BLaER1 treated with 17β-estradiol and CSF1 and Interleukin-3, amounts not matched to agents 10 nM and 100 nM (cell line): ENCODE data around the gene XYLT2.

Source experiments
- H3K27ac ChIP-seq, 11 experiments: shearing (Covaris generic); formaldehyde crosslinking; 2 replicates each; pipeline ENCODE4 v1.8.1; 2022
- H3K27me3 ChIP-seq, 11 experiments: shearing (Covaris generic); formaldehyde crosslinking; 2 replicates each; pipeline ENCODE4 v1.8.1; 2022
- H3K36me3 ChIP-seq, 11 experiments: shearing (Covaris generic); formaldehyde crosslinking; 2 replicates each; pipeline ENCODE4 v1.8.1; 2022
- H3K4me1 ChIP-seq, 10 experiments: shearing (Covaris generic); formaldehyde crosslinking; 2 replicates each; pipeline ENCODE4 v1.8.1; 2022
- H3K4me2 ChIP-seq, 11 experiments: shearing (Covaris generic); formaldehyde crosslinking; 2 replicates each; pipeline ENCODE4 v1.8.1; 2022
- H3K4me3 ChIP-seq, 10 experiments: shearing (Covaris generic); formaldehyde crosslinking; 2 replicates each; pipeline ENCODE4 v1.8.1; 2022
- H3K9ac ChIP-seq, 11 experiments: shearing (Covaris generic); formaldehyde crosslinking; 2 replicates each; pipeline ENCODE4 v1.8.1; 2022
- H3K9me3 ChIP-seq, 11 experiments: shearing (Covaris generic); formaldehyde crosslinking; replicated peaks in 1 of 11; 2 replicates each; pipeline ENCODE4 v1.8.1; 2022
- H4K20me1 ChIP-seq, 11 experiments: shearing (Covaris generic); formaldehyde crosslinking; 2 replicates each; pipeline ENCODE4 v1.8.1; 2022
- Cebpa-rat ChIP-seq, 11 experiments: shearing (Covaris generic); IDR thresholded peaks; 2 replicates each; pipeline ENCODE4 v1.8.1; 2022

The XYLT2 gene

DNA sequence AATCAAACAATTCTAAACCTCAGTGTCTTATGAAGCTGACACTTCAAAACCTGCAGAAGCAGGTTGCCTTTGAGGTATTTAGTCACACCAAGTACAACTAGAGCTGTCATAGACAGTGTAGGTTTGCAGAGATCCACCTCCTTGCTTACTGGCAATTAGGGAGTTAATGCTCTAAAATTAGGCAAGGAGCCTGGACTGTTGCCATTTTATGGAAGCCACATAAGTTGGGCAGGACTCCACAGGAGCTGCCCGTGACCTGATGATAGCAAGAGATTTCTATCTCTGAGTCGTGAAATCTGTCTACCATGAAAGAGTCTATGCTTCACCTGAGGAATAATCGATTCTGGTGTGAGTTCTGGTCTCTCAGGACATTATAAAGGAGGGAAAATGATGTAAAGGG is 36.0 kb downstream of the XYLT2 start:
- H3K36me3 ChIP-seq: peaks cover 72 to 100% (median 91%) of the 10 kb centered on the region in 11 experiments
- no peaks in the 10 kb centered on the region for H3K27me3 ChIP-seq
- no peak overlapping the region for H3K4me3 ChIP-seq
- no peaks in the 10 kb centered on the region for H3K9me3 ChIP-seq
- no peak overlapping the region for H3K27ac ChIP-seq
- H4K20me1 ChIP-seq: peaks cover 5 to 78% (median 33%) of the 10 kb centered on the region in 11 experiments; a peak in 20 of 22 replicates
- H3K9ac ChIP-seq: no peak overlapping the region
- TF ChIP-seq Cebpa-rat (IDR thresholded peaks at IDR 0.05): no peak
- H3K4me2 ChIP-seq: no peak overlapping the region
- peaks cover 0 to 21% (median 2%) of the 10 kb centered on the region in 10 experiments; a peak in 7 of 20 replicates for H3K4me1 ChIP-seq

DNA sequence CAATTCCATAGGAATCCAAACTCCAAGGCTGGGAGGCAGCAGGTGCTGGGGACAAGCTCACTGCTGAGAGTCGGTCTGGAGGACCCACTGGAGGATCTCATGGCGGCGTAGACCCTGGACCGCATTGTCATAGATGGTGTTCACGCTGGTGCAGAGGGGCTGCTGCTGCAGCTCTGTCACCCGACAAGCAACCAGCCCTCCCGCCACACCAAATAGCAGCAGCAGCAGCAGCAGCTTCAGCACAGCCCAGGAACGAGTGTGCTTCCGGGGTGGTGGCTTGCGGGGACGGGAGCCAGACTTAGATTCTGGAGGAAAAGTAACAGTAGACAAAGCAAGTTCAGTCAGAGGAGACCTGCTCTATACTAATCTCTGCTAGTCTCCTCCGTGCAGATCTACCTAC is 37.0 kb downstream of the XYLT2 start:
- Histone ChIP-seq H3K9me3 (no peaks in the 10 kb centered on the region), H3K4me2 (no peak overlapping the region), H3K27me3 (no peaks in the 10 kb centered on the region), H3K36me3 (peaks cover 82 to 100% (median 96%) of the 10 kb centered on the region in 11 experiments), H3K27ac (no peak overlapping the region), H3K9ac (no peak overlapping the region), H4K20me1 (peaks cover 5 to 88% (median 43%) of the 10 kb centered on the region in 11 experiments; a peak in 21 of 22 replicates), H3K4me1 (peaks cover 0 to 21% (median 2%) of the 10 kb centered on the region in 10 experiments; a peak in 7 of 20 replicates), H3K4me3 (no peak overlapping the region)
- no peak for TF ChIP-seq Cebpa-rat (IDR thresholded peaks at IDR 0.05)

DNA sequence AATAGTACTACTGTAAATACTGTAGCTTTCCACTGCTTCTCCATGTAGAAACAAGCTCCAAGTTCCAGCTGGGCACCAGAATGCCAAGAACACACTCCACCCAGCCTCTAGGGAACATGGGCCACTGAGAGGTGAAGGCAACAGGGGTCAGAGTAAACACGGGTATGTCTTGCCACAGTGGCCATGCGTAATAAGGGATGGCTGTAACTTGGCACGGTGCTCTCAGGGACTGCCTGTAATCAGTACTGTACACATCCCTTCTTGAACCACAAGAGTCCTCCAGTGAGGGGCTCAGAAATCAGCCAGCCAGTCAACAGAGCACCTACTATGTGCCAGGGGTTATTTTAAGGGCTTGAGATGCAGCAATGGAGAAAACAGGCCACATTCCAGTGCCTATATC is 40.6 kb downstream of the XYLT2 start:
- Histone ChIP-seq H3K4me2 (no peak overlapping the region), H3K4me3 (no peak overlapping the region), H3K27ac (no peak overlapping the region), H3K9me3 (no peaks in the 10 kb centered on the region), H4K20me1 (peaks cover 9 to 98% (median 68%) of the 10 kb centered on the region in 11 experiments; a peak in 20 of 22 replicates), H3K9ac (no peak overlapping the region), H3K4me1 (peaks cover 0 to 2% (median 0%) of the 10 kb centered on the region in 10 experiments; a peak in 1 of 20 replicates), H3K36me3 (peaks cover 100% of the 10 kb centered on the region in 11 experiments), H3K27me3 (no peaks in the 10 kb centered on the region)
- TF ChIP-seq Cebpa-rat (IDR thresholded peaks at IDR 0.05): no peak

DNA sequence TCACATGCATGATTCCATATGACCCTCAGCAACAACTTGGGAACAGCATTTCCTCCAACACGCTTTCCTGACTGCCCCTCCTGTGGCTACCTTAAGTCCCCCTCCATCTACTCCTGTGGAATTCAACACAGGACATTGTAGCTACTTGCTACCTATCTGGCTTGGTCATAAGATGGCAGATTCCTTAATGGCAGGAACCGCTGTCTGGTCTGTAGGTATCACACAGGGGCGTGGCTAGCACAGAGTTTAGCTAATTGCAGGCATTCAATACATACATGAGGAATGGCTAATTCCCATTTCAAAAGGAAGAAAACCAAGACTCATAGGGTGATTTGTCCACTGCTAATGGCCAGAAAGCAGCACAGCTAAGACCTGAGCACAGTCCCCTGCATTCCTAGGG is 42.8 kb downstream of the XYLT2 start:
- Histone ChIP-seq H3K27ac (no peak overlapping the region), H3K4me1 (peaks cover 0 to 8% (median 0%) of the 10 kb centered on the region in 10 experiments; a peak in 1 of 20 replicates), H4K20me1 (peaks cover 21 to 100% (median 84%) of the 10 kb centered on the region in 11 experiments; a peak in 20 of 22 replicates), H3K4me3 (no peak overlapping the region), H3K27me3 (no peaks in the 10 kb centered on the region), H3K4me2 (no peak overlapping the region), H3K36me3 (peaks cover 100% of the 10 kb centered on the region in 11 experiments), H3K9me3 (no peaks in the 10 kb centered on the region), H3K9ac (no peak overlapping the region)
- no peak for TF ChIP-seq Cebpa-rat (IDR thresholded peaks at IDR 0.05)

DNA sequence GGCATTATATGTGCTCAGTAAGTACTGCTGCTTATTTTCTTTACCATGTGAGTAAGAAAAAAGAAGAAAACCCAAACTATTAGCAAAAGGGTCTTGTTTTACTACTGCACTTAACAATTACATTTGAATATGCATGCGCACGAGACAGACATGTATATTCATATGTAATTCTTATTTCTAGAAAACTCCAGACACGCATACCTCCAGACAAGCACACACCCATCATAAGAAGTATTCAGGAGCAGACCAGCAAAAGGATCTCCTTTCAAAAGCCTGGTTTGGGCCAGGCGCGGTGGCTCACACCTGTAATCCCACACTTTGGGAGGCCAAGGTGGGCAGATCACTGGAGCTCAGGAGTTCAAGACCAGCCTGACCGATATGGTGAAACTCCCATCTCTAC is 43.6 kb downstream of the XYLT2 start:
- Histone ChIP-seq H3K36me3 (peaks cover 100% of the 10 kb centered on the region in 11 experiments), H3K4me1 (peaks cover 0 to 10% (median under 1%) of the 10 kb centered on the region in 10 experiments; a peak in 7 of 20 replicates), H3K27me3 (no peaks in the 10 kb centered on the region), H4K20me1 (peaks cover 29 to 100% (median 92%) of the 10 kb centered on the region in 11 experiments; a peak in 21 of 22 replicates), H3K4me3 (no peak overlapping the region), H3K9me3 (no peaks in the 10 kb centered on the region), H3K9ac (no peak overlapping the region), H3K4me2 (no peak overlapping the region), H3K27ac (no peak overlapping the region)
- no peak for TF ChIP-seq Cebpa-rat (IDR thresholded peaks at IDR 0.05)

DNA sequence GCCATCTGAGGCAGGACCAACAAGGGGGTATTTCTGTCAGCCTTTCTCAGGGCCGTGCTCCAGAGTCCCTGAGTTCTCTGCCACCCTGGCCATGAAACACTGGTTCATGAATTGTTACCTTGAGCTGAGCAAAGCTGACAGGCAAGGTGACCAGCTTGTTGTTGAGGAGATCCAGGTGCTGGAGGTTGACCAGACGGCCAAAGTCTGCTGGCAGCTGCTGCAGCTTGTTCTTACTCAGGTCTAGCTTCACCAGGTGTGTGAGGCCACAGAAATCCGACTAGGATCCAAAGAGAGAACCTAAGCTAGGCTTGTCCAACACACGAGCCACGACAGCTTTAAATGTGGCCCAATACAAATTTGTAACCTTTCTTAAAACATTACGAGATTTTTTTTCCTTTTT is 46.7 kb downstream of the XYLT2 start:
- Histone ChIP-seq H4K20me1 (peaks cover 47 to 96% (median 90%) of the 10 kb centered on the region in 11 experiments; a peak in 21 of 22 replicates), H3K4me3 (no peak overlapping the region), H3K27me3 (no peaks in the 10 kb centered on the region), H3K4me2 (no peak overlapping the region), H3K9ac (0 out of 22 replicates have a peak overlapping the region, but pooled peaks of 1 of the 11 experiments have one; percentile 2), H3K27ac (no peak overlapping the region), H3K4me1 (peaks cover 19 to 32% (median 21%) of the 10 kb centered on the region in 10 experiments), H3K36me3 (peaks cover 75 to 85% (median 83%) of the 10 kb centered on the region in 11 experiments), H3K9me3 (no peaks in the 10 kb centered on the region)
- no peak for TF ChIP-seq Cebpa-rat (IDR thresholded peaks at IDR 0.05)

DNA sequence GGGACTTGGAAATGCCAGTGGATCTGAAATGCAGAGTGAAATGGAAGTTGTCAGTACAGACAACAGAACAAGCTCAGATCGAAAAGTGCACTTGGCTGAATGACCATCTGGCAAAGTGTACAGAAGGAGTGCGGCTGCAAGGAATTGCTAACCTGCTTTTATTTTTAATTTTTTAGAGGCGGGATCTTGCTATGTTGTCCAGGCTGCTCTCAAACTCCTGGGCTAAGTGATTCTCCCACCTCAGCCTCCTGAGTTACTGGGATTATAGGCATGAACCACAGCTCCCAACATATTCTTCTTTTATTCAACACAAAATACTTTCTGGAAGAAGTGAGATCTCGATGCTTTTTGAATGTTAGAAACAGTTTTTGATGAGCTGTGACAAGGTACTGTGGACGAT is 47.8 kb downstream of the XYLT2 start:
- no peak for TF ChIP-seq Cebpa-rat (IDR thresholded peaks at IDR 0.05)
- H3K9ac ChIP-seq: no peak overlapping the region
- no peak overlapping the region for H3K4me2 ChIP-seq
- H3K4me1 ChIP-seq: peaks cover 19 to 34% (median 22%) of the 10 kb centered on the region in 10 experiments
- peaks cover 0 to 3% (median under 1%) of the 10 kb centered on the region in 11 experiments; a peak in 8 of 22 replicates for H3K9me3 ChIP-seq
- H4K20me1 ChIP-seq: peaks cover 47 to 85% (median 80%) of the 10 kb centered on the region in 11 experiments; a peak in 21 of 22 replicates
- H3K4me3 ChIP-seq: no peak overlapping the region
- H3K27ac ChIP-seq: no peak overlapping the region
- peaks cover 65 to 74% (median 72%) of the 10 kb centered on the region in 11 experiments for H3K36me3 ChIP-seq
- H3K27me3 ChIP-seq: no peaks in the 10 kb centered on the region

DNA sequence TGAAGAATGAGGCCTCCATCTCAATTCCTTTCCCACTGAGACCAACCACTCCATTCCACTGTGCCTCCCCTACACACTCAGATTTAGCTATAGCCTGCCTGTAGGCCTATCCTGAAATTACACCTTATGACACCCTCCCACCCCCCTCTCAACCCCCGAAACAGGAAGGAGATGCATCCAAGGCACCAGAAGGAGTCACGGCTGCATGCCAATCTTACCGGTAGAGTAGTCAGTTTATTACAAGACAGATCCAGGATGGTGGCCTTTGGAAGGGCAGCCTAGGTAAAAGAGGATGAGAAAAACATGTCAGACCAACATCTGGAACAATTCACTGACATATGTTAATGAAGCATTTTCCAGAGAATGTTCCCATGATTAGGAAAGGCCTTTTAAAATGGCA is 48.8 kb downstream of the XYLT2 start:
- peaks cover 54 to 64% (median 62%) of the 10 kb centered on the region in 11 experiments for H3K36me3 ChIP-seq
- peaks cover 19 to 34% (median 22%) of the 10 kb centered on the region in 10 experiments for H3K4me1 ChIP-seq
- no peak overlapping the region for H3K27ac ChIP-seq
- peak overlapping the region; percentile 88 to 98 (median 96); a peak in 20 of 22 replicates for H3K4me2 ChIP-seq
- peaks cover 47 to 75% (median 70%) of the 10 kb centered on the region in 11 experiments; a peak in 21 of 22 replicates for H4K20me1 ChIP-seq
- H3K27me3 ChIP-seq: no peaks in the 10 kb centered on the region
- peak overlapping the region in 7 of 11 experiments; percentile 90 to 99 (median 94); a peak in 12 of 22 replicates for H3K9ac ChIP-seq
- no peak for TF ChIP-seq Cebpa-rat (IDR thresholded peaks at IDR 0.05)
- peaks cover 8 to 13% (median 10%) of the 10 kb centered on the region in 11 experiments; a peak in 18 of 22 replicates for H3K9me3 ChIP-seq
- peak overlapping the region in 6 of 10 experiments; percentile 86 to 98 (median 91); a peak in 8 of 20 replicates for H3K4me3 ChIP-seq

DNA sequence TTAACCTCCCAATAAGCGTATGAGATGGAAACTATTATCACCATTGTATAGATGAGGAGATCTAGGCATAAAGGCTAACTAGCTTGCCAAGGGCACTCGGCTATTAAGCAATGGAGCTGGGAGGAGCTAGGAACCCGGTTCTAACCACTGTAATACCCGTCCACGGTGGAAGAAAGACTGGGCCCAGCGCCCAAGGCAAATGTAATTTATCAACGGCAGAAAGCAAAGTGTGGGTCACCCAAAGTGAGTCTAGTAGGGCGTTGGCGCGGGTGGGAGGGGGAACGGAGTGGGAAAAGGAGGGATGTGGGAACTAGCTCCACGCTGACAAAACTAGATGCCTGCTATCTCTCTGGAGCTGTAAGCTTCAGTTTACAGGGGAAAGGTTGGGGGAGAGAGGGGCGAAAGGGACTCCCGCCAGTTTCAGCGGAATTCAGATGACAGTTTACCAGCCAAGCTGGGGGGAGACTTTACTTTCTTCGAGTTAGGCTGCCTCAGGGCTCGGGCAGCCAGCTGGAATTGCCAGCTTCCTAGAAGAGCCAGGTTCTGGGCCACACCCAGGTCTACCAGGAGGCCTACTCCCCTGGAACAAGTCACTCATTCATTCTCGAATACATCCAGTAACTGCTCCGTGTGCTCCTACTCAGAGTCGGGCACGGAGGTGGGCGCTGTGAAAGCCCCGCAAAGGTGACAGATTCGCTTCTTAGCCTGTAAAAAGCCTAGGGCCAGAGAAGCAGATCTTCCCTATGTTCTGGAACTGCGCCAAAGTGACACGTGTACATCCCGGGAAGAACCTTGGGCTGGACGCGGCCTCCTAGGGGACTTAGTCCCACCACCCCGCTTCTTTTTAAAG is 50.6 kb downstream of the XYLT2 start:
- Histone ChIP-seq H3K36me3 (peaks cover 37 to 47% (median 44%) of the 10 kb centered on the region in 11 experiments), H3K9ac (peak overlapping the region; percentile 90 to 99 (median 95)), H3K27me3 (no peaks in the 10 kb centered on the region), H3K27ac (peak overlapping the region; percentile 88 to 97 (median 93)), H3K4me1 (peaks cover 19 to 33% (median 22%) of the 10 kb centered on the region in 10 experiments), H4K20me1 (peaks cover 46 to 57% (median 53%) of the 10 kb centered on the region in 11 experiments; a peak in 21 of 22 replicates), H3K4me2 (peak overlapping the region; percentile 88 to 98 (median 96)), H3K4me3 (peak overlapping the region; percentile 82 to 98 (median 91)), H3K9me3 (peaks cover 9 to 19% (median 18%) of the 10 kb centered on the region in 11 experiments; a peak in 18 of 22 replicates)
- no peak for TF ChIP-seq Cebpa-rat (IDR thresholded peaks at IDR 0.05)
